Stimulated activated naive CD8-positive, alpha-beta T cell treated with anti-CD3 and anti-CD28 coated beads, Interleukin-15, Interleukin-2, amounts not matched to agents 100 ng/mL and 50 ng/mL, for 24 hours (primary cell): ENCODE measurements around the gene MPPED1.

ENCODE experiments used
- H3K27ac Mint-ChIP-seq: one replicate; pipeline ENCODE4 v1.8.0; 2021; ENCODE audit warnings: mild to moderate bottlenecking, mixed read lengths
- H3K27me3 Mint-ChIP-seq: one replicate; pipeline ENCODE4 v1.8.0; 2021; ENCODE audit warnings: mixed read lengths
- H3K36me3 Mint-ChIP-seq: one replicate; pipeline ENCODE4 v1.8.0; 2021; ENCODE audit warnings: low read depth, mixed read lengths
- H3K4me1 Mint-ChIP-seq: one replicate; pipeline ENCODE4 v1.8.0; 2021; ENCODE audit warnings: low read depth, mixed read lengths
- H3K4me3 Mint-ChIP-seq: one replicate; pipeline ENCODE4 v1.8.0; 2021; ENCODE audit warnings: mild to moderate bottlenecking, mixed read lengths
- H3K9me3 Mint-ChIP-seq: one replicate; pipeline ENCODE4 v1.8.0; 2021; ENCODE audit warnings: mixed read lengths

Gene MPPED1

DNA sequence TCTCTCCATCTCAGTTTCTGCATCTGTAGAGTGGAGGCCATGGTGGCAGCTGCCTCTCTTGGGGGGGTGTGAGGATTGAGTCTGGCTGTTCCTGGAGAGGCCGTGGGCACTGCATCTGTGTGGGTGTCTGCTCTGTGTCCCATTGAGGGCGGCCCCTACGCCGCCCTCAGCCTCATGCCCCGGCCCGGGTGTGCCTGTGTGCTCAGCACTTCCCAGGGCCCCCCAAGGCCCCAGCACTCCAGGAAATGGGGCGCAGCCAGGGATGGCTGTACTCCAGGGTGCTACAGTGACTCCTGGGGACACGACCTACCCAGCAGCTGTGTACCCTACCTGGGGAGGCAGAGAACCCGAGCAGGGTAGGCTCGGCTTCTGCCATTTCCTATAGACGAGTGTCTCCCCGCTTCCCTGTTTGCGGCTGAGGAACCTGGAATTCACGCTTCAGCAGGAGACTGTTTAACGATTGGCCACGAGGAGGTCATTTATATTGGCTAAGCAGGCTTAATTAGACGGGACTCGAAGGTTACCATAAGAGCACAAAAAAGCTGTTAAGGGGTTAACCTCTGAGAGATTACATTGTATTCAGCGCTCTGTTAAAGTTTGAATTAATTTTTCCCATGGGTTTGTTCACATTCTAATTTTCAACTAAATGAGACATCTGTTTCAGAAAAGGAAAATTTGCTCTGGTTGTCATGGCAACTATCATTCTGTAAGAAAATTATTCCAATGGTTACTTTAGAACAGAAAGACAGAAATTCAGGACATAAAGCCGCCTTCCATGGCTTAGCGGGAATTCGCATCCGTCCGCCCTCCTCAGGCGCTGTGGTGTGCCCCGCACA is 76.4 kb downstream of the MPPED1 start:
- no peak overlapping the region for H3K4me3 Mint-ChIP-seq
- H3K4me1 Mint-ChIP-seq: no peaks in the 10 kb centered on the region
- no peak overlapping the region for H3K27ac Mint-ChIP-seq
- no peaks in the 10 kb centered on the region for H3K36me3 Mint-ChIP-seq
- H3K27me3 Mint-ChIP-seq: peaks cover 6% of the 10 kb centered on the region
- H3K9me3 Mint-ChIP-seq: no peaks in the 10 kb centered on the region

DNA sequence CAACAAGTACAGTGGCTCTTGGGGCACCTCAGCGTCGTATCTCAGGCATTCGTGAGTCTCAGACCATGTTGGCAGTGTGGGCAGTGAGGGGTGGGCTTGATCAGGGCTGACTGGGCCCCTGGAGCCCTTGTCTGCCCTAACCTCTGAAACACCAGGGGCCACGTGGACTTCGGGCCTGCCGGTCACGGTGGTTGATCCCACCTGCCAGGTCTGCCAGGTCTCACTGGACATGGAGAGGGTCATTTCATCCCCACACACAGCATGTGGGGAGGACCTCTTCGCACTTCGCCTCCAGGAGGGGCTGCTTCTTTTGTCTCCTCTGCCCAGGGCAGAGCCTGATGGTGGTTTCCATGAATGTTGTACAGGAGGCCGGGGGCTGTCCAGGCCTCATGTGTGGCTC is 77.1 kb downstream of the MPPED1 start:
- Mint-ChIP-seq H3K27ac (no peak overlapping the region), H3K4me3 (no peak overlapping the region), H3K9me3 (no peaks in the 10 kb centered on the region), H3K4me1 (no peaks in the 10 kb centered on the region), H3K36me3 (no peaks in the 10 kb centered on the region), H3K27me3 (peaks cover 6% of the 10 kb centered on the region)

DNA sequence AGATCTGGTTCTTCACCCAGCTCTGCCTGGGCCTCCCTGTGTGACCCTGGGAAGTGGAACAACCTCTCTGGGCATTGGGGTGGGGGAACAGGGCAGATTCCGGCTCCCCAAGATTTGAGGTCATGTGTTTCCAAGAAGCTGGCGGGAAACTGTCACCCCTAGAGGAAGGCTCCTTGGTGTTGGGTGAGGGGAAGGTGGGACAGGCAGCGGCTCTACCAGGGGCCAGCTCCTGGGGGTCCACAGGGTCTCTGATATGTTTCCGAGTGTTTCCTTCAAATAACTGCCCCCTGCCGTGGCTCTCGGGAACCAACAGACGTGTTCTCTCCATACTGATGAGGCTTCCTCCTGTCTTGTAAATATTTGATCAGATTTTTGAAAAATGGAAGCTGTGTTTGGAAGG is 78.5 kb downstream of the MPPED1 start:
- peaks cover 6% of the 10 kb centered on the region for H3K27me3 Mint-ChIP-seq
- no peaks in the 10 kb centered on the region for H3K9me3 Mint-ChIP-seq
- no peaks in the 10 kb centered on the region for H3K4me1 Mint-ChIP-seq
- no peak overlapping the region for H3K4me3 Mint-ChIP-seq
- H3K36me3 Mint-ChIP-seq: no peaks in the 10 kb centered on the region
- no peak overlapping the region for H3K27ac Mint-ChIP-seq

DNA sequence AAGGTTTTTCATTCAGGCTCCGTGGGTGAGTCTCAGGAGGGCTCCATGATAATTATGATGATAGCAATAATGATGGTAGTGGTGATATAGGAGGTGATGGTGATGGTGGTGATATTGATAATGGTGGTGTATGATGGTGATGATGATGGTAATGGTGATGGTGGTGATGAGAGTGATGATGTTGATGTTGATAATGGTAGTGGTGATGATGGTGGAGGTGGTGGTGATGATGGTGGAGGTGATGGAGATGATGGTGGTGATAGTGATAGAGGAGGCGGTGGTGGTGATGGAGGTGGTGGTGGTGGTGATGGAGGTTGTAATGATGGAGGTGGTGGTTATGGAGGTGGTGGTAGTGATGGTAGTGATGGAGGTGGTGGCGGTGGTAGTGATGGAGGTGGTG is 79.4 kb downstream of the MPPED1 start:
- H3K4me1 Mint-ChIP-seq: no peaks in the 10 kb centered on the region
- no peak overlapping the region for H3K27ac Mint-ChIP-seq
- no peak overlapping the region for H3K4me3 Mint-ChIP-seq
- peaks cover 6% of the 10 kb centered on the region for H3K27me3 Mint-ChIP-seq
- no peaks in the 10 kb centered on the region for H3K9me3 Mint-ChIP-seq
- no peaks in the 10 kb centered on the region for H3K36me3 Mint-ChIP-seq

DNA sequence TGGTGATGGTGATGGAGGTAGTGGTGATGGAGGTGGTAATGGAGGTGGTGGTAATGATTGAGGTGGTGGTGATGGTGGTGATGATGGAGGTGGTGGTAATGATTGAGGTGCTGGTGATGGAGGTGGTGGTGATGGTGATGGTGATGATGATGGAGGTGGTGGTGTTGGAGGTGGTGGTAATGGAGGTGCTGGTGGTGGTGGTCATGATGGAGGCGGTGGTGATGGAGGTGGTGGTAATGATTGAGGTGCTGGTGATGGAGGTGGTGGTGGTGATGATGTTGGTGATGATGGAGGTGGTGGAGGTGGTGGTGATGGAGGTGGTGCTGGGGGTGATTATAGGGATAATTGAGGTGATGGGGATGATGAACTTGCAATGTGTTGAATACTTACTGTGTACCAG is 79.9 kb downstream of the MPPED1 start:
- Mint-ChIP-seq H3K4me1 (no peaks in the 10 kb centered on the region), H3K9me3 (no peaks in the 10 kb centered on the region), H3K36me3 (no peaks in the 10 kb centered on the region), H3K27me3 (peaks cover 6% of the 10 kb centered on the region), H3K4me3 (no peak overlapping the region), H3K27ac (no peak overlapping the region)

DNA sequence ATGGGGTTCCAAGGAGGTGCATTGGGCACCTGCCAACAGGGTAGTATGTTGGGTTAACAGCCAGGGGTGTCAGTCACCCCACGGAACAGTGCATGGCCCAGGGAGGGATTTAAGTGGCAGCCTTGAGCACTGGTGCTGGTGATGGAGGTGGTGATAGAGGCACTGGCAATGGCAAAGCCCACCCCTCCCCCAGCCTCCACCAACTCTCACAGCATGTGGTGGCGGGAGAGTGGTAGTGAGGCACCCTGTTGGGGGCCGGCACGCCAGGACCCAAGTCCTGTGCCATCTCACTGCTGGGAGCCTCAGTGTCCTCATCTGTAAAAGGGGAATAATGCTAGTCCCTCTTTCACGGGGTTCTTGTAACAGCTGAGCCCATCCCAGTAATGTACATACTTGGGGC is 81.5 kb downstream of the MPPED1 start:
- H3K27me3 Mint-ChIP-seq: no peaks in the 10 kb centered on the region
- H3K36me3 Mint-ChIP-seq: no peaks in the 10 kb centered on the region
- H3K4me3 Mint-ChIP-seq: no peak overlapping the region
- no peaks in the 10 kb centered on the region for H3K9me3 Mint-ChIP-seq
- no peaks in the 10 kb centered on the region for H3K4me1 Mint-ChIP-seq
- H3K27ac Mint-ChIP-seq: no peak overlapping the region

DNA sequence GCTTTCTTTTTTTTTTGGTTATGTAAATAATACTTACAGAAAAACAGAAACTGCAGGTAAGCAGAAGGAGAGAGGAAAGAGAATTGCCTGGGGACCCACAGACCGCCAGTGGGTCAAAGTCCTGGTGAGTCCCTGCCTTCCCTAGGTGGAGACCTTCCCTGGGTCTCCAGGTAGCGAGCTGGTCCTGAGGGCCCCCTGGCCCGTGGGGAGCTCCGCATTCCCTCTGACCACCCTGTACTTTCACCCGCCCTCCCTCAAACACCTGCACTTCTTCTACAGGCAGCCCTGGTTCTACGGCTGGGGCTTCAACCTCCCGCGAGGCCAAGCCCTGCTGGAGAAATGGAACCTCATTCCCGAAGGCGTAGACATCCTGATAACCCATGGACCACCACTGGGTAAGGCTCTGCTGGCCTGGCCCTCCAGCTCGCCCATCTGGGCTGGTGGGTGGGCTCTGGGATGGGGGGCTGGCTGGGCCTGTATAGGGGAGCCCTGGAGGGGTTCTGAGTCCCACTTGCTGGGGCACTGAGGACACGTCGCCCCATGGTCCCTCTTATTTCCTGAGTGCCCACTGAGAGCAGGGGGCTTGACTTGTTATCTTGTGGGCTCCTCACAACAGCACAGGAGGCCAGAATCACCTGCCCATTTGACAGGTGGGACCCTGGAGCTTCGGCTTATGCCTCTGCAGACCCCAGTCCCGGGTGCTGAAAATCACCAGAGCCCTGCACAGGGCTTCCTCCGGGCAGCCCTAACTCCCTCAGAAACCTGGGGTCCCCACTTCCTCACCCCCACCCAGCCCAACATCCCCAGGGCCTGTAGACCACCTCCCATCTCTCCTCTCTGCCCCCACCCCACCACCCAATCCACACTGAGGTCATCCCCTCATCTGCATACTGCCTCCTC is 86.4 kb downstream of the MPPED1 start:
- no peaks in the 10 kb centered on the region for H3K4me1 Mint-ChIP-seq
- no peak overlapping the region for H3K27ac Mint-ChIP-seq
- no peaks in the 10 kb centered on the region for H3K9me3 Mint-ChIP-seq
- H3K4me3 Mint-ChIP-seq: no peak overlapping the region
- H3K36me3 Mint-ChIP-seq: no peaks in the 10 kb centered on the region
- H3K27me3 Mint-ChIP-seq: no peaks in the 10 kb centered on the region

DNA sequence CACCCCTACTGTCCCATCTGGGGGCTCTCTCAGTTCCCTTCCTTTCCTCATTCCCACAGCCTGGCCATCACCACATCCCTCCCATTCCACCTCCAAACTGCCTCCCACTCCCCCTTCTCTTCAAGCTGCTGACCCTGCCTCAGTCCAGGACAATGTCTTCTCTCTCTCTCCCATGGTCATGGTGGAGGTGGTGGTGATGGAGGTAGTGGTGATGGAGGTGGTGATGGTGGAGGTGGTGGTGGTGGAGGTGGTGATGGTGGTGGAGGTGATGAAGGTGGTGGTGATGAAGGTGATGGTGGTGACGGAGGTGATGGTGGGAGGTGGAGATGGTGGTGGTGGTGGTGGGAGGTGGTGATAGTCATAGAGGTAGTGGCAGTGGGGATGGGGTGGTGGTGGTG is 87.0 kb downstream of the MPPED1 start:
- Mint-ChIP-seq H3K27me3 (no peaks in the 10 kb centered on the region), H3K4me3 (no peak overlapping the region), H3K36me3 (no peaks in the 10 kb centered on the region), H3K9me3 (no peaks in the 10 kb centered on the region), H3K27ac (no peak overlapping the region), H3K4me1 (no peaks in the 10 kb centered on the region)

DNA sequence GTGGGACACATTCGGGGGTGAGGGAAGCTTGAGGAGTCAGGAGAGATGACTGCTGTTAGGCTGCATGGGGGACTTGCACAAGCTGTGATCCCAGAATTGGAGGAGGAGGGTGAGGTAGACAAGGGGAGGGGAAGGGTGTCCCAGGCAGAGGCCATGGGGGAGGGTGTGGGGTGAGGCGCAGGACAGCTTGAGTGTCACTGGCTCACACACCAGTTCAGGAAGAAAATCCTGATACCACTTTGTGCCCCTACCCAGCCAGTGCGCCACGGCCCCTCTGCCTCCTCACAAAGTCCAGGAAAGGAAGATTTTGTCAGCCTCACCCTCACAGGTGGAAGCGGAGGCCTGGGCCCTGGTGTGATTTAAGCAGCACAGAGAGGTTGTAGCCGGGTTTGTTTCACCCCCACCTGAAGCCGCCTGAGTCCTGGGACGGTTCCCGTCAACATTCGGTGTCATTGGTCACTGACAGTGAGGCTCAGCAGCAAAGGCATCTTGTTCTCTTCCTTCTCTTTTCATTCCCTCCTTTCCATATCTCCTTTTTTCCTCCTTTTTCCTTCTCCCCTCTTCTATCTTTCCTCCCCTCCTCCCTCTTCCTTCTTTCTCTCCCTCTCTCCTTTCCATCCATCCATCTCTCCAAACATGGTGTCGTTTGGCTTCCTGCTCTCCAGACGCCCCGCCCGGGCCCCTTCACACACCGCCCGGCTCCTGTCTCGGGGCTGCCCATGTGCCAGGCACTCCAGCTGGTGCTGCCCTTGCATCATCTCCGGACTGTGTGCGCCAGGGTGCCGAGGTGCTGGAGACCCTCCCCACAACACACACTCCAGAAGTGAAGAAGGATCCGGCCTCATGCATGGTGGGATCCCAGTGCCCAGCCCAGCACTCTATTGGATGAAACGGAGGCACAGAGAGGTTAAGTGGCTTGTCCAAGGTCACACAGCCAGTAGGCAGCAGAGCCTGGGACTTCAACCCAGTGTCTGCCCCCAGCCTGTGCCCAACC is 89.3 kb downstream of the MPPED1 start:
- Mint-ChIP-seq H3K27ac (no peak overlapping the region), H3K4me1 (no peaks in the 10 kb centered on the region), H3K9me3 (no peaks in the 10 kb centered on the region), H3K36me3 (no peaks in the 10 kb centered on the region), H3K27me3 (no peaks in the 10 kb centered on the region), H3K4me3 (no peak overlapping the region)

DNA sequence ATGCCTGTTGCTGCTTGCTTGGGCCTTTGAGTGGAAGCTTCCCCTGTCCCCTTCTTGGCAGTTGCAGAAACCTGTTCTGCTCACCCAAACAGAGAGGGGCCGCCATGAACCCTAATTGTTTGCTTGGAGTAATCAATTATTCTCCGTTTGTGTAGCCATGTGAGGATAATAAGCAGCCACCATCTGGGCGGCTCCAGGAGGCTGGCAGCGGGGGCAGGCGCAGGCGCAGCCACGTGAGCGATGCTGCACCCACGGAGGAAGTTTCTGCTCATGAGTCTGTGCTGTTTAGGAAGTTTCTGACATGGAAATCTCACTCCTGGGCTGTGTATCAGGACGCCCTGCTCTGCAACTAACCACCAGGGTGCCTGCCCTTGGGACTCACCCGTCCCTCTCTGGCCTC is 90.1 kb downstream of the MPPED1 start:
- Mint-ChIP-seq H3K9me3 (no peaks in the 10 kb centered on the region), H3K4me1 (no peaks in the 10 kb centered on the region), H3K4me3 (no peak overlapping the region)

DNA sequence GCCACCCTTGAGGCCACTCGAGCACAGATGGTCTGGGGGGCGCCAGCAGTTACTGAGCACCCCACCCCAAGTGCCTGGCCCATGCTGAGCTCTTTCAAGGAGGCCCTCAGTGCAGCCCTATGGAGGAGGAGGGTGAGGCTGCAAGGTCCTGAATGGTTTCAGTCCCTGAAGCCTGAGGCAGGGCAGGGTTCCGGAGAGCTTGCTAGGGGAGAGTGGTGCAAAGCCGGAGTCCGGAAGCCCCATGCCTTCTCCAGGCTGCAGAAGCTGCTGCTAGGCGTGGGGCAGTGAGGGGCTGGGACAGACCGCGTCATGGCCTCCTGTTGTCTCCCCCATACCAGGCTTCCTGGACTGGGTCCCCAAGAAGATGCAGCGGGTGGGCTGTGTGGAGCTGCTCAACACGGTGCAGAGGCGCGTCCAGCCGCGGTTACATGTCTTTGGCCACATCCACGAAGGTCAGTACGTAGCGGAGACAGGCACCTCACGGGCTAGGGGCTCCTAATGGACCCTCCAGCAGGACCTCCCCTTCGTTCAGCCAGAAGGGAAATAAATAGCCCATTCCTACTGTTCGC is 90.6 kb downstream of the MPPED1 start:
- no peaks in the 10 kb centered on the region for H3K36me3 Mint-ChIP-seq
- no peaks in the 10 kb centered on the region for H3K27me3 Mint-ChIP-seq
- H3K27ac Mint-ChIP-seq: no peak overlapping the region
- H3K9me3 Mint-ChIP-seq: no peaks in the 10 kb centered on the region
- H3K4me3 Mint-ChIP-seq: no peak overlapping the region
- no peaks in the 10 kb centered on the region for H3K4me1 Mint-ChIP-seq

More for the DNA sequence above, 90.1 kb downstream of the MPPED1 start:
- no peaks in the 10 kb centered on the region for H3K36me3 Mint-ChIP-seq
- H3K27ac Mint-ChIP-seq: no peak overlapping the region
- H3K27me3 Mint-ChIP-seq: no peaks in the 10 kb centered on the region

DNA sequence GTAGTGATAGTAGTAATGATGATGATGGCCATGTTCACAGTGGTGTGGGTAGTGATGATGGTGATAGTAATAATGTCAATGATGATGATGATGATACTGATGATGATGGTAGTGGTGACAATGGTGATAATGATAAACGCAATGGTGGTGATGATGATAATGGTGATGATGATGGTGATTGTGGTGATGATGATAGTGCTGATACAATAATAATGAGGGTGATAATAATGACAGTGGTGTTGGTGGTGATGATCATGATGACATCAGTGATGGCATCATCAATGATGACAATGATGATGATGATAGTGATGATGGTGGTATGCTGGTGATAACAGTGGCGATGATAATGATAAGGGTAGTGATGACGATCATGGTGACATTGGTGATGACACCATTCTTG is 92.3 kb downstream of the MPPED1 start:
- H3K4me1 Mint-ChIP-seq: no peaks in the 10 kb centered on the region
- H3K27ac Mint-ChIP-seq: no peak overlapping the region
- H3K27me3 Mint-ChIP-seq: no peaks in the 10 kb centered on the region
- no peak overlapping the region for H3K4me3 Mint-ChIP-seq
- no peaks in the 10 kb centered on the region for H3K36me3 Mint-ChIP-seq
- no peaks in the 10 kb centered on the region for H3K9me3 Mint-ChIP-seq

DNA sequence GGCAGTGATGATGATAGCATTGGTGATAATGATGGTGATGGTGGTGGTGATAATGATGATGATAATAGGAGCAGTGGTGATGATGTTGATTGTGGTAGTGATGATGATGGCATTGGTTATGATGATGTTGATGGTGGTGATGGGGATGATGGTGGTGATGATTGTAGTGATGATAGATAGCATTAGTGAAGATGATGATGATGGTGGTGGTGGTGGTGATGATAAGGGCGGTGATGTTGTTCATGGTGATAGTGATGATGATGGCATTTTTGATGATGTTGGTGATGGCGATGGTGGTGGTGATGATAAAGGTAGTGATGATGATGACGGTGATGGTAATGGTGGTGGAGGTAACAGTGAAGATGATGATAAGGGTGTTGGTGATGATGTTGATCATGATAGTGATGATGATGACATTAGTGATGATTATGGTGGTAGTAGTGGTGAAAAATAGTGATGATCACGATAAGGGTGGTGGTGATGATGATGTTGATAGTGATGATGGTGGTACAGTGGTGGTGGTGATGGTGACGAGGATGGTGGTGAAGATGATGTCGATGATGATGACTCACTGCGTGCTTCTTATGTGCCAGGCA is 93.0 kb downstream of the MPPED1 start:
- H3K9me3 Mint-ChIP-seq: no peaks in the 10 kb centered on the region
- H3K27ac Mint-ChIP-seq: no peak overlapping the region
- H3K36me3 Mint-ChIP-seq: no peaks in the 10 kb centered on the region
- H3K27me3 Mint-ChIP-seq: no peaks in the 10 kb centered on the region
- H3K4me1 Mint-ChIP-seq: no peaks in the 10 kb centered on the region
- H3K4me3 Mint-ChIP-seq: no peak overlapping the region

DNA sequence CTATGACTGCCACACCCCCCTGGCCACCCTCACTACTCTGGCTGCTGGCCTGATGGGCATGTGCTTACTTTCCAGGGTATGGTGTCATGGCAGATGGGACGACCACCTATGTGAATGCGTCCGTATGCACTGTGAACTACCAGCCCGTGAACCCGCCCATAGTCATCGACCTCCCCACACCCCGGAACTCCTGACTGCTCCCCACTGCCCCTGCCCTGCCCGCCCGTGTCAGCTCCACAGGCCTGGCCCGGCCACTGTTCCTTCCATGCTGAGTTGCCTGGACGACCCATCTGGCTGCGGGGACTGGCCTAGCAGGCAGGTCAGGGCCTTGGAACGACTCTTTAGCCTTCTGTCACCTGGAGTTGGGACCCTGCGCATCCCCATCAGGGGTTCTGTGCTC is 93.6 kb downstream of the MPPED1 start:
- Mint-ChIP-seq H3K9me3 (no peaks in the 10 kb centered on the region), H3K27me3 (no peaks in the 10 kb centered on the region), H3K4me3 (no peak overlapping the region), H3K4me1 (no peaks in the 10 kb centered on the region), H3K36me3 (no peaks in the 10 kb centered on the region), H3K27ac (no peak overlapping the region)
